UCSD-AML1 (cell line): ENCODE data around the gene BMPR1B.

ENCODE experiments used
- DNase-seq: peaks from one replicate; lab custom pipeline; 2025; ENCODE audit not compliant: unreplicated experiment; lab: John Stamatoyannopoulos, UW

BMPR1B gene

GRCh38 chr4:94909645-94910044 lies 151.9 kb downstream of the BMPR1B start:
- no peak for DNase-seq

- DNase-seq: no peak
Observed at GRCh38 chr4:94911106-94911505, 153.4 kb downstream of the BMPR1B start.

GRCh38 chr4:94912606-94913005 lies 154.9 kb downstream of the BMPR1B start:
- no peak for DNase-seq

GRCh38 chr4:94913316-94913715 lies 155.6 kb downstream of the BMPR1B start:
- DNase-seq: no peak

- no peak for DNase-seq
Observed at GRCh38 chr4:94917146-94917545, 159.4 kb downstream of the BMPR1B start.

- no peak for DNase-seq
Observed at GRCh38 chr4:94918543-94918942, 160.8 kb downstream of the BMPR1B start.

- no peak for DNase-seq
Observed at GRCh38 chr4:94920369-94920768, 162.6 kb downstream of the BMPR1B start.

GRCh38 chr4:94924566-94924965 lies 166.8 kb downstream of the BMPR1B start:
- no peak for DNase-seq

GRCh38 chr4:94925764-94926347 lies 168.1 kb downstream of the BMPR1B start:
- no peak for DNase-seq

- DNase-seq: no peak
Observed at GRCh38 chr4:94926936-94927335, 169.2 kb downstream of the BMPR1B start.

GRCh38 chr4:94927696-94928095 lies 169.9 kb downstream of the BMPR1B start:
- DNase-seq: no peak

GRCh38 chr4:94929696-94930095 lies 171.9 kb downstream of the BMPR1B start:
- DNase-seq: no peak

- DNase-seq: no peak
Observed at GRCh38 chr4:94931626-94932025, 173.9 kb downstream of the BMPR1B start.

- DNase-seq: no peak
Observed at GRCh38 chr4:94932366-94932765, 174.6 kb downstream of the BMPR1B start.

- DNase-seq: no peak
Observed at GRCh38 chr4:94933799-94934198, 176.0 kb downstream of the BMPR1B start.

GRCh38 chr4:94934201-94934600 lies 176.4 kb downstream of the BMPR1B start:
- DNase-seq: no peak

GRCh38 chr4:94934864-94935263 lies 177.1 kb downstream of the BMPR1B start:
- DNase-seq: no peak

GRCh38 chr4:94936854-94937253 lies 179.1 kb downstream of the BMPR1B start:
- no peak for DNase-seq

- no peak for DNase-seq
Observed at GRCh38 chr4:94939791-94940519, 182.2 kb downstream of the BMPR1B start.

GRCh38 chr4:94940520-94940908 lies 182.8 kb downstream of the BMPR1B start:
- DNase-seq: no peak

- DNase-seq: no peak
Observed at GRCh38 chr4:94941706-94942105, 184.0 kb downstream of the BMPR1B start.

GRCh38 chr4:94944726-94945125 lies 187.0 kb downstream of the BMPR1B start:
- no peak for DNase-seq

GRCh38 chr4:94947681-94948108 lies 189.9 kb downstream of the BMPR1B start:
- no peak for DNase-seq
